ENCODE measurements around the gene CYFIP1.

GRCh38 chr15:22919171-22919570 is 61.0 kb downstream of the CYFIP1 start:
- TF ChIP-seq ZBTB26 (tag by site-specific recombination; optimal IDR thresholded peaks at IDR 0.05), result no peak
- TF ChIP-seq ZNF747 (tag by site-specific recombination; IDR thresholded peaks at IDR 0.05), result no peak

Measured in HEK293 (cell line).